Activated CD8-positive, alpha-beta T cell treated with anti-CD3 and anti-CD28 coated beads for 36 hours (primary cell): ENCODE measurements around the gene STT3A. TPM values are rescaled to one million over a fixed set of nuclear protein-coding genes. Genes with fewer than 3 reads are reported as not detected.

Experiments
- ATAC-seq: fragments of 200-7000 bp; cut with Tn5 transposase; one replicate; pipeline ENCODE4 v1.10.0; 2021; ENCODE audit warnings: mild to moderate bottlenecking, moderate library complexity
- CTCF ChIA-PET: fragments of 350-600 bp; sonication (Branson Sonifier 250); formaldehyde crosslinking; loops from one replicate; lab custom pipeline; 2021; ENCODE audit warnings: antibody characterized with exemption; lab: Charles Lee
- POLR2A ChIA-PET: fragments of 350-600 bp; sonication (Branson Sonifier 250); formaldehyde crosslinking; loops from one replicate; lab custom pipeline; 2021; ENCODE audit warnings: antibody characterized with exemption; lab: Charles Lee
- DNase-seq: peaks from one replicate; pipeline ENCODE4 v3.0.0-alpha.2; 2020
- H3K27ac Mint-ChIP-seq: one replicate; pipeline ENCODE4 v1.8.0; 2021; ENCODE audit warnings: mild to moderate bottlenecking, mixed read lengths
- H3K27me3 Mint-ChIP-seq: one replicate; pipeline ENCODE4 v1.8.0; 2021; ENCODE audit warnings: mixed read lengths
- H3K36me3 Mint-ChIP-seq: one replicate; pipeline ENCODE4 v1.8.0; 2021; ENCODE audit warnings: low read depth, mixed read lengths
- H3K4me1 Mint-ChIP-seq: one replicate; pipeline ENCODE4 v1.8.0; 2021; ENCODE audit warnings: low read depth, mixed read lengths
- H3K4me3 Mint-ChIP-seq: one replicate; pipeline ENCODE4 v1.8.0; 2021; ENCODE audit warnings: mild to moderate bottlenecking, moderate library complexity, mixed read lengths
- H3K9me3 Mint-ChIP-seq: one replicate; pipeline ENCODE4 v1.8.0; 2021; ENCODE audit warnings: mixed read lengths
- intact Hi-C: fragments of 100-400 bp; cut with micrococcal nuclease; formaldehyde crosslinking; loops from one replicate; pipeline ENCODE4 v1.10.0; 2022
- total RNA-seq, 2 experiments: library from RNA; stranded (reverse); gene quantifications; one replicate each; pipeline ENCODE4 v1.2.3, GENCODE V29; 2021
- TF ChIP-seq, protein P1 (sequence below): fragments of 200-600 bp; IDR thresholded peaks from one replicate; pipeline ENCODE4 v1.8.0; 2022; ENCODE audit warnings: antibody characterized with exemption, mild to moderate bottlenecking

The STT3A gene
- total RNA-seq, 2 experiments from 2014 or later: 111 to 114 TPM

DNA sequence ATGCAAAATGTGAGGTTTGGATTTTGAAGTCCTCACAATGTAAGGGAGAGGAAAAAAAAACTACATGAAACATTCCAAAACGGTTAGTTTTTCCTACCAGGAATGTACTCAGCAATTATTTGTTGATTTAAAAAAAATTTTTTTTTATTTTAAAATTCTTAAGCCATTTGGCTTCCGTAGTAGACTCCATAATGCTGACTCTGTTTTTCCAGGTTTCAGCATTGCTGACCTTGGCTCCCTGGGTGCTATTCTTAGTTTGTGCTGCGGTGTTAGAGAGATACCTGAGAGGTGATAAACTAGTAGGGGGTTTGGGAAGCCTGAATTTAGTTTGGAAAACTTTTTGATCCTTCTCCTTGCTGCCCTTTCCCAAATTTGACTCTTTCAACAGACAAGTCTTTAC is 10.6 kb downstream of the STT3A start:
- peaks cover 47% of the 10 kb centered on the region for H3K36me3 Mint-ChIP-seq
- TF ChIP-seq, protein P1, sequence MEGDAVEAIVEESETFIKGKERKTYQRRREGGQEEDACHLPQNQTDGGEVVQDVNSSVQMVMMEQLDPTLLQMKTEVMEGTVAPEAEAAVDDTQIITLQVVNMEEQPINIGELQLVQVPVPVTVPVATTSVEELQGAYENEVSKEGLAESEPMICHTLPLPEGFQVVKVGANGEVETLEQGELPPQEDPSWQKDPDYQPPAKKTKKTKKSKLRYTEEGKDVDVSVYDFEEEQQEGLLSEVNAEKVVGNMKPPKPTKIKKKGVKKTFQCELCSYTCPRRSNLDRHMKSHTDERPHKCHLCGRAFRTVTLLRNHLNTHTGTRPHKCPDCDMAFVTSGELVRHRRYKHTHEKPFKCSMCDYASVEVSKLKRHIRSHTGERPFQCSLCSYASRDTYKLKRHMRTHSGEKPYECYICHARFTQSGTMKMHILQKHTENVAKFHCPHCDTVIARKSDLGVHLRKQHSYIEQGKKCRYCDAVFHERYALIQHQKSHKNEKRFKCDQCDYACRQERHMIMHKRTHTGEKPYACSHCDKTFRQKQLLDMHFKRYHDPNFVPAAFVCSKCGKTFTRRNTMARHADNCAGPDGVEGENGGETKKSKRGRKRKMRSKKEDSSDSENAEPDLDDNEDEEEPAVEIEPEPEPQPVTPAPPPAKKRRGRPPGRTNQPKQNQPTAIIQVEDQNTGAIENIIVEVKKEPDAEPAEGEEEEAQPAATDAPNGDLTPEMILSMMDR: no peak
- H3K27ac Mint-ChIP-seq: no peak overlapping the region
- CTCF ChIA-PET: interaction anchor here (1.3 to 2.2 kb wide), 2 partner anchors 23 to 34 kb away, joined by 4 to 6 read pairs; partner anchors contain the start of gene EI24
- no peak for ATAC-seq
- intact Hi-C loops: no loop called here
- H3K9me3 Mint-ChIP-seq: no peaks in the 10 kb centered on the region
- POLR2A ChIA-PET: no interaction called here
- no peak for DNase-seq
- no peak overlapping the region for H3K4me3 Mint-ChIP-seq
- H3K27me3 Mint-ChIP-seq: no peaks in the 10 kb centered on the region
- peaks cover 2% of the 10 kb centered on the region for H3K4me1 Mint-ChIP-seq

DNA sequence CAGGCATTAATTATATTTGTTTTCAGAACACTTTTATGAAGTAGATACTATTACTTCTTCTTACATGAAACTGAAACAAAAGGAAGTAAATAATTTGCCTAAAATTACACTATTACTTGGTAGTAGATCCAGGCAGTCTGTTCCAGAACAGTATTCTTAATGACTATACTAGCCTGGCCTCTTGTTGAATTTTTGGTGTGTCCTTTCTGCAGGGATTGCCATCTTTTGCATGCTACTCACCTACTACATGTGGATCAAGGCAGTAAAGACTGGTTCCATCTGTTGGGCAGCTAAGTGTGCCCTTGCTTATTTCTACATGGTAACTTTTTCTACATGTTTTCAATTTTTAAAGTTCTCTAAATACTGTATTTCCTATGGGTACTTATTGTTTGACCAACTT is 12.8 kb downstream of the STT3A start:
- H3K9me3 Mint-ChIP-seq: no peaks in the 10 kb centered on the region
- CTCF ChIA-PET: interaction anchor here (0.9 kb wide), 1 partner anchor 19 kb away, joined by 3 read pairs; the partner anchor contains the start of gene CHEK1

GRCh38 chr11:125609545-125609944 is 16.9 kb downstream of the STT3A start:
- CTCF ChIA-PET: no interaction called here
- Mint-ChIP-seq H3K27ac (no peak overlapping the region), H3K4me1 (no peaks in the 10 kb centered on the region), H3K4me3 (no peak overlapping the region), H3K27me3 (no peaks in the 10 kb centered on the region), H3K9me3 (no peaks in the 10 kb centered on the region), H3K36me3 (peaks cover 60% of the 10 kb centered on the region)
- no peak for ATAC-seq
- TF ChIP-seq, protein P1: no peak
- POLR2A ChIA-PET: no interaction called here
- DNase-seq: no peak
- intact Hi-C loops: no loop called here

More for the DNA sequence above, 12.8 kb downstream of the STT3A start:
- Mint-ChIP-seq H3K27me3 (no peaks in the 10 kb centered on the region), H3K36me3 (peaks cover 49% of the 10 kb centered on the region), H3K4me1 (no peaks in the 10 kb centered on the region), H3K4me3 (no peak overlapping the region), H3K27ac (no peak overlapping the region)
- TF ChIP-seq, protein P1: no peak
- intact Hi-C loops: no loop called here
- POLR2A ChIA-PET: no interaction called here
- DNase-seq (no peak), ATAC-seq (no peak)

- no peak overlapping the region for H3K4me3 Mint-ChIP-seq
- ChIA-PET POLR2A (no interaction called here), CTCF (no interaction called here)
- H3K4me1 Mint-ChIP-seq: no peaks in the 10 kb centered on the region
- H3K27me3 Mint-ChIP-seq: no peaks in the 10 kb centered on the region
- intact Hi-C loops: no loop called here
- ATAC-seq (no peak), DNase-seq (no peak)
- H3K9me3 Mint-ChIP-seq: no peaks in the 10 kb centered on the region
- peaks cover 53% of the 10 kb centered on the region for H3K36me3 Mint-ChIP-seq
- H3K27ac Mint-ChIP-seq: no peak overlapping the region
- TF ChIP-seq, protein P1: no peak
Observed at GRCh38 chr11:125618383-125618782, 25.7 kb downstream of the STT3A start.

DNA sequence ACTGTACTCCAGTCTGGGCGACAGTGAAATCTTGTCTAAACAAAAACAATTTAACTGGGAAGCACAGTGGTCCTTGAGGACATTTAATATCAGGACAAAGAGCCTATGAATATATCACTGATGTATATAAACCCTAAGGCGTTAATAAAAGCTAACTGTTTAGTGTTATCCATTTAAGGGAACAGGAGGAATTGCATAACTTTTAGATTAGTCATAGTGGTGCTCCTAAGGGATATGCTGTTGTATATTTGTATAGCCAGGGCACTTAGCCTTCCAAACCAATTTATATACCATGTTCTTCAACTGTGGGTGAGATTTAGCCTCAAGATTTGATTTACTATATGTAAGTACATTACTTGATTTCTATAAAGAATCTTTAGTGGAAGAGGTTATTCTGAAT is 29.3 kb downstream of the STT3A start:
- ChIA-PET POLR2A (interaction anchor here (0.6 to 5.7 kb wide), 3 partner anchors 30 to 1383 kb away, joined by 3 to 43 read pairs (median 4); partner anchors contain the start of genes EI24 and STT3A), CTCF (no interaction called here)
- intact Hi-C loops: loop anchor here (10.0 kb wide), 1 partner anchor 253 kb away; no protein-coding TSS in a partner anchor
- no peak for DNase-seq
- peaks cover 53% of the 10 kb centered on the region for H3K36me3 Mint-ChIP-seq
- ATAC-seq: no peak
- TF ChIP-seq, protein P1: no peak
- H3K9me3 Mint-ChIP-seq: no peaks in the 10 kb centered on the region
- H3K27me3 Mint-ChIP-seq: no peaks in the 10 kb centered on the region
- H3K4me1 Mint-ChIP-seq: peaks cover 9% of the 10 kb centered on the region
- H3K4me3 Mint-ChIP-seq: no peak overlapping the region
- no peak overlapping the region for H3K27ac Mint-ChIP-seq
